Activated CD8-positive, alpha-beta memory T cell treated with anti-CD3 and anti-CD28 coated beads, Interleukin-2, amount 50 U/mL, for 4 hours (primary cell): ENCODE measurements around the gene SPATA2.

Experiments used
- DNase-seq: peaks from one replicate; pipeline ENCODE4 v3.0.0-alpha.2; 2020

Gene SPATA2

GRCh38 chr20:49929142-49929494 is 13.8 kb upstream of the SPATA2 start:
- DNase-seq: no peak

GRCh38 chr20:49928411-49929141 is 13.2 kb upstream of the SPATA2 start:
- peak; percentile 81 for DNase-seq

- no peak for DNase-seq
Observed at GRCh38 chr20:49925901-49926454, 10.6 kb upstream of the SPATA2 start.

GRCh38 chr20:49924247-49924646 is 8.9 kb upstream of the SPATA2 start:
- no peak for DNase-seq

- DNase-seq: no peak
Observed at GRCh38 chr20:49919461-49919860, 4.1 kb upstream of the SPATA2 start.

GRCh38 chr20:49919009-49919408 is 3.7 kb upstream of the SPATA2 start:
- DNase-seq: no peak

GRCh38 chr20:49918446-49918845 is 3.1 kb upstream of the SPATA2 start:
- no peak for DNase-seq

GRCh38 chr20:49916146-49917002 is 1.0 kb upstream of the SPATA2 start:
- no peak for DNase-seq

GRCh38 chr20:49915118-49915379 is 280 bp downstream of the SPATA2 start:
- no peak for DNase-seq

- DNase-seq: no peak
Observed at GRCh38 chr20:49914310-49915117, 815 bp downstream of the SPATA2 start.

GRCh38 chr20:49913399-49914047 is 1.8 kb downstream of the SPATA2 start:
- no peak for DNase-seq

- DNase-seq: no peak
Observed at GRCh38 chr20:49910340-49910706, 5.0 kb downstream of the SPATA2 start.

- DNase-seq: no peak
Observed at GRCh38 chr20:49909499-49910339, 5.6 kb downstream of the SPATA2 start.

- DNase-seq: no peak
Observed at GRCh38 chr20:49908258-49908565, 7.1 kb downstream of the SPATA2 start.

GRCh38 chr20:49907405-49908257 is 7.7 kb downstream of the SPATA2 start:
- DNase-seq: no peak

- DNase-seq: no peak
Observed at GRCh38 chr20:49906615-49907154, 8.6 kb downstream of the SPATA2 start.

- no peak for DNase-seq
Observed at GRCh38 chr20:49906101-49906604, 9.2 kb downstream of the SPATA2 start.

- DNase-seq: no peak
Observed at GRCh38 chr20:49905415-49906091, 9.8 kb downstream of the SPATA2 start.

- no peak for DNase-seq
Observed at GRCh38 chr20:49904440-49905214, 10.7 kb downstream of the SPATA2 start.
